GM21528 (cell line): ENCODE results near the gene PDE8A.

Experiments used
- ATAC-seq: cut with Tn5 transposase; IDR thresholded peaks from one replicate; pipeline ENCODE4 v1.9.1; 2021; ENCODE audit warnings: mild to moderate bottlenecking, moderate library complexity; ENCODE audit not compliant: unreplicated experiment, low FRiP score

PDE8A gene

DNA sequence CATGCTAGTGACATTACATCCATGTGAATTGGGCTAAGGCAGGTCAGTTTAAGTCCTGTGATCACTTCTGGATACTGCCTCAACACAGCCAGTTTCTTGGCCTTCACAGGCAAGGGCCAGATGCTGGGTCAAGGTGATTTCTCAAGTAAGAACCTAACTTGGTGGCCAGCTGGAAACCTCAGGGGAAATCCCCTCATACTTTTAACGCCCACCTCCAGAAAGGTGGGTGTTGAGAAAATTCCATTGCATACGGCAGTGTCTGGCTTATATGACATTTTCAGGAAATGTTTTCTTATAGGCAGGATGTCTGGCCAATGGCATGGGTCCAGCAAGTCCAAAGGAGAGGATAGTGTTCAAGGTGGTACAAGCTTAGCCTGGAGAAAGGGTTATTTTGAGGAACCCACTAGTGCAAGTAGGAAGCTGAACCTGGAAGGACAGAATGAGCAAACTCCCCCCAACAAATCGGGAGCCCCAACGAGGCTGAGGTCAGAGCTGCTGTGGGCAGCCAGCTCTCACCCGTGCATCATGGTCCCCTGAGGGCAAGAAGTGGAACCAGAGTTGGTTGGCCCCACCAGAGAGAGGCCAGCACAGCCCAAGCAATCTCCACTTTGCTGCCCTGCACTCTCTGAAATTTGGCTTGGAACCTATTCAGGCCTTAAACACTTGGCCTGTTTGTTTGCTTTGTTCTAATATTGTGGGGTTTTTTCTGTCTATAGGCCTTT is 135.4 kb downstream of the PDE8A start:
- ATAC-seq: no peak

DNA sequence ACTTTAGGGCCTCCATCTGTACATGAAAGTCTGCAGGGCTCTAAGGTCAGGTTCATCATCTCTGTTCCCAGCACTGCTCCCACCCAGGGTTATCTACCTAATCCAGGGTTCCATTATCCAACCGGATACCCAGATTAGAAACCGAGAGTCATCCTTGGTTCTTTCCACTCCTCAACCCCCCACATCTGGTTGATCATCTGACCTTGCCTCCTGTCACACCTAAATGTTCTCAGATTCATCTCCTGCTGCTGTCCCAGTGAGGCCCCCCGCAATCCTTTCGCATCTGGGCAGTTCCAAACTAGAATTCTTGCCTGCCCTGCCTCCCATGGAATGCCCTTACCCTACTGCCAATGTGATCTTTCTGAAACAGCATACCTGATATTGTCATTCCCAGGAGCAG is 136.5 kb downstream of the PDE8A start:
- no peak for ATAC-seq

DNA sequence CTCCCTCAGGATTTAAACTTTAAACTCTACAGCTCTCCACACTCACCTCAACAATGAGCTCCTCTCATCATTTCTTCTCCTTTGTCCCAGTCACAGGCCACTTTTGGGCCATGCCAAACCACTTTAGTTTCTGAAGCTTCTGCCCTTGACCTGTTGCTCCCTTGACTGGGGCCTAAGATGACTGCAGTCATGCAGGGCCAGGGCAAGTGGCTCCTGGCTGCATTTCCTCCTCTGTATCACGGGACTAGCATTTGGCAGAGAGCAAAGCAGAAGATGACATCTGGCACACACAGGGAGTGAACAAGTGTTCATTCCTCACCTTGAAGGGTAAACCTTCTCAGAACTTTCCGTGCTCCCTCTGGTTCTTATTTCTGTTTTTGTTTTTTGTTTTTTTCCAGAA is 136.9 kb downstream of the PDE8A start:
- ATAC-seq: no peak

DNA sequence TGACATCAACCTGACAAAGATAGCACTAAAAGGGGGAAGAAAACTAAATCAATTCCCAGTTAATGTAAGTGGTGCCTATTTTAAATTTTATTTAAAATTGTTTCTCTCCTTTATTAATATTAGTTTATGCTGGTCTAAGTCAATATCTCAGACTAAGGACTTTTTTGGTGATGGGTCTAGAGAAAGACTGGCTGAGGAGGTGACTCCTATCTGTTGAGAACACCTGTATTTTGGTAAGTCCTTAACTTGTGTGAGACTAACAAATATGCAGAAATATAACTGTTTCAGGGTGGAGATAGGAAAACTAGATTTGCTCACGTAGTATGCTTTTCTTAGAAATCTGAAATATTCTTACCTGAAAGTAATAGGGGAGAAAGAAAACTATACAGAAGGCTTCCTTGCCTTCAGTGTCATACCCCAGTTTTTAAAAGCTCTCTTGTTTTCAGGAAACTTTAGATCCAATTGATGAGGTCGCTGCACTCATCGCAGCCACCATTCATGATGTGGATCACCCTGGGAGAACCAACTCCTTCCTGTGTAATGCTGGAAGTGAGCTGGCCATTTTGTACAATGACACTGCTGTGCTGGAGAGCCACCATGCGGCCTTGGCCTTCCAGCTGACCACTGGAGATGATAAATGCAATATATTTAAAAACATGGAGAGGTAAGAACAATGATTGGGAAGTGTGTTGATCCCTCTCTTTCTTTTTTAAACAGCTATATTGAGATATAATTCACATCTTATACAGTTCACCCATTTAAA is 138.9 kb downstream of the PDE8A start:
- ATAC-seq: no peak

DNA sequence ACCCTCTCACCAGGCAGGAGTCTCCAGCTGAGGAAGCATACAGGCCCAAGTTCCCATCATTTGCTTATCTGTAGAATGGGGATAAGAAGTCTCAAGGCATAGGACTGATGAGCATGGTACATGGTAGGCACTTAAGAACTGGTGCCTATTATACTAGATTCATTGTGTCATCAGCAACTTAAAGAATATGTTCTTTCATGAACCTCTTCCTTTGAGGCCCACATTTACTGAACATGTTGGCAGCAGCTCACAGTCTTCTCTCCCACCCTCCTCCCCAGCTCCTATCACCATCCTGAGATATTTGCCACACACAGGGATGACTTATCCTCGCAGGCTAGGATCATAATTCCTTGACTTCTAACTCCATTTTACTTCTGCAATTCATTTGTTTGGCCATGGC is 142.5 kb downstream of the PDE8A start:
- ATAC-seq: no peak

DNA sequence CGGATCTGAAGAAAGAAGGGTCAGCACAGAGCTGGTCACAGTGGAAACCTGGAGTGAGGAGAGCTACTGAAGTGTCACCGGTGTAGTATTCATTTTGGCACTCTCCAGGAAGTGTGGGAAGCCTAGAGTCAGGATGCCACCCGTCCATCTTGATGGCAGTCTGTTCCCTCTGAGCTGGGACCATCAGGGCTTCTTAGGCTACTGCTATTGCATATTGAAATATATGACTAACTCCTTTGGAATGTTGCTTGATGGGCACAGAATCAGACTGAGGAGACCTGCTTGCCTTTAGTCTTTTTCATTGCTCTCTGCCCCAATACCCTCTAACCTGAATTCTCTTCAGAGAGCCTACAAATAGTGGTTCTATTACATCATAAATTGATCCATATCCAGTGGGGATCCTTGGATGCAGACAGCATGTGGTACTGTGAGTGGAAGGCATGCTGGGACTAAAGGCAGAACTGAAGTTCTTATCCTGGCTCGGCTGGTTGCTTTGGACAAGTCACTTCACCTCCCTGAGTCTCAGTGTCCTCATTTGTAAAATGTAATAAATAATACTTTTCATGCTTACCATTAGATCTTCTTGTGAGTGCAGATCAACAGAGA is 143.5 kb downstream of the PDE8A start:
- ATAC-seq: no peak

DNA sequence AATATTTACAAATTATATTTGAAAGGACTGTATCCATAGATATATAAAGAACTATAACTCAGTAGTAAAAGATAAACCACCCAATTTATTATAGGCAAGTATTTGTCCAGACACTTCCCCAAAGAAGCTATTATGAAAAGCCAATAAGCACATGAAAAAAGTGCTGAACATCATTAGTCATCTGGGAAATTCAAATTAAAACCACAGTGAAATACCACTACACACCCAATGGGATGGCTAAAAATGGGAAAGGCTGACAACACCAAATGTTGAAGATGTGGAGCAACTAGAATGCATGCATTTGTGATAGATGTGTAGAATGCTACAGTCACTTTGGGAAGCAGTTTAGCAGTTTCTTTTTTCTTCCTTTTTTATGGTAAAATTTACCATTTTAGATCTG is 147.0 kb downstream of the PDE8A start:
- ATAC-seq: no peak

DNA sequence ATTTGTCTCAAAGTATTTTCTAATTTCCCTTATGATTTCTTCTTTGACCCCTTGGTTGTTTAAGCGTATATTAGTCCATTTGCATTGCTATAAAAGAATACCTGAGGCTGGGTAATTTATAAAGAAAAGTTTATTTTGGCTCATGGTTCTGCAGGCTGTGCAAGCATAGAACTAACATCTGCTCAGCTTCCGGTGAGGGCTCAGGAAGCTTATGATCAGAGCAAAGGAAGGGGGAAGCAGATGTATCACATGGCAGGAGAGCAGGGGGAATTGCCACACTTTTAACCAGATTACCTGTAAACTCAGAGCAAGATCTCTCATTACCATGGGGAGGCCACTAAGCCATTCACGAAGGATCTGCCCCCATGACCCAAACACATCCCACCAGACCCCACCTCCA is 148.2 kb downstream of the PDE8A start:
- ATAC-seq: no peak

DNA sequence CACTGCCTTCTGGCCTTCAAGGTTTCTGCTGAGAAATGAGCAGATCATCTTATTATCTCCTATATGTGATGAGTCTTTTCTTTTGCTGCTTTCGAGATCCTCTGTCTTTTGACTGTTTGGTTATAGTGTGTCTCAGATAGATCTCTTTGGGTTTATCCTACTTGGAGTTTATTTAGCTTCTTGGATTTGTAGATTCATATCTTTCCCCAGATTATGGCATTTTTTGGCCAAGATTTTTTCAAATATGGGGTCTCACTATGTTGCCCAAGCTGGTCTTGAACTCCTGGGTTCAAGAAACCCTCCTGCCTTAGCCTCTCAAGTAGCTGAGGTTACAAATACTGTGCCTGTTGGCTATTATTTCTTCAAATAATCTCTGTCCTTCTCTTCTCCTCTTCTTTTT is 150.3 kb downstream of the PDE8A start:
- no peak for ATAC-seq

DNA sequence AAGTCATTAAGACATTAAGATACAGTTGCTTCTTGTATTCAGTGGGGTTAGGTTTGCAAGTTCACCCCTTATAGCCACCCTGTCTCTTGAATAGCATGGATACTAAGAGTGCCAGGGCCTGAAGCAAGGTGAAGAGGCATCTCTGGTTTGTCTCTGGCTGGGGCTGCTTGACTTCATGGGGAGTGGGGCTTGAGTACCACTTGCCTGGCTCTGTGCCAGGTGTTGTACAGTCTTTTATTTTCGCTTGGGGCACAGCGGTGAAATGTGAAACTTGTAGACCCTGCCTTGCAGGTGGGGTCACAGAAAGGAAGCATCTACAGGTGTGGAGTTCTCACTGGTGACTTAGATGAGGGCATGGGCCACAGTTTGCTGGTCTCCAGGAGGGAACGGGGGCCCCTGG is 152.1 kb downstream of the PDE8A start:
- ATAC-seq: no peak

DNA sequence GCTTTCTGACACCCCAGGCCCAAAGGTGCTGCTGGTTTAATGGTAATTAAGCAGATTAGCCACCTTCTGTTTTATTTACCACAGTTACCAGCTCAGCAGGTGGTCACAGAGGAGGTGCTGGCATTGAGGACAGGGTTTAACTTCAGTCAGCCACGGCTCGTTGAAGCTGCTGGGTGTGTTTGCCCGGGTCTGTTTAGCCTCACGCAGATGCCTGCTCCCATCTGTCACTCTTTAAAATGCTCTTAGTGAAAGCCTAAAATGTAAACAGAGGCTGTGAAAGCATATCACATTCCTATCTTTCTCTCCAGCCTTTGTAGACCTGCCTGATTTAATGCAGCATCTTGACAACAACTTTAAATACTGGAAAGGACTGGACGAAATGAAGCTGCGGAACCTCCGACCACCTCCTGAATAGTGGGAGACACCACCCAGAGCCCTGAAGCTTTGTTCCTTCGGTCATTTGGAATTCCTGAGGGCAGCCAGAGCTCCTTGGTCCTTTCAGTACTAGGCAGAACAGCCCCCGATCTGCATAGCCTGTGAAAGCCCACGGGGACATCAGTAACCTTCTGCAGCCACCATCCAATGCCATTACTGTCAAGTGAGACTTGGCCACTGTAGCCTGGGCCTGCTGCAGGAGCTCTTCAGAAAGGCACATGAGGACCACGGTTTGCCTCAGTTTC is 156.0 kb downstream of the PDE8A start:
- no peak for ATAC-seq

DNA sequence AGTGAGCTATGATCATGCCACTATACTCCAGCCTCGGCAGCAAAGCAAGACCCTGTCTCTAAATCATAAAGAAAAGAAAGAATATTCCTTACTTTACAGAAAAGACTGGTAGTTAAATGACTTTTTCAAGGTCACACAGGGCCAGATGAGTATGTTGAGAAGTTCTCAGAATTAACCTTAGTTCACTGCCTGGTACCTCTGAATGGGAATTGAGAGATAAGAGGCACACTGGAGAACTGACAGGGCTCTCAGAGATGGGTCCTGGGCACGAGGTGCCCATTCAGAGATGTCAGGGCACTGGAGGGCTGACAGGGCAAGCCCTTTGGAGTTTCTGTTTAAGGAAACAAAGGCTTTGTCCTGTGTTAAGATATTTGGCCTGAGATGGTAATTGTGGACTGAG is 157.7 kb downstream of the PDE8A start:
- ATAC-seq: no peak

DNA sequence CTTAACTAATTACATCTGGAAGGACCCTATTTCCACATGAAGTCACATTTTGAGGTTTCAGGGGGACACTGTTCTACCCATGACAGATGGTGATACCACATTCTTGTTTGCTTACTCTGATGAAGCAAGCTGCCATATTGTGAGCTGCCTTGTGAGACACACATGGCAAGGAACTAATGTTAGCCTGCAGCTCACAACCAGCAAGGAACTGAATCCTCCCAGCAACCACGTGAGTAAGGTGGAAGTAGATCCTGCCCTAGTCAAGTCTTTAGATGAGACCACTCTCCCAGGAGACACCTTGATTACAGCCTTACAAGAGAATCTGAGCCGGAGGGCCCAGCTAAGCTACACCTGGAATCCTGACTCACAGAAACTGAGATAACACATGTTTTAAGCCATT is 160.1 kb downstream of the PDE8A start:
- ATAC-seq: no peak

DNA sequence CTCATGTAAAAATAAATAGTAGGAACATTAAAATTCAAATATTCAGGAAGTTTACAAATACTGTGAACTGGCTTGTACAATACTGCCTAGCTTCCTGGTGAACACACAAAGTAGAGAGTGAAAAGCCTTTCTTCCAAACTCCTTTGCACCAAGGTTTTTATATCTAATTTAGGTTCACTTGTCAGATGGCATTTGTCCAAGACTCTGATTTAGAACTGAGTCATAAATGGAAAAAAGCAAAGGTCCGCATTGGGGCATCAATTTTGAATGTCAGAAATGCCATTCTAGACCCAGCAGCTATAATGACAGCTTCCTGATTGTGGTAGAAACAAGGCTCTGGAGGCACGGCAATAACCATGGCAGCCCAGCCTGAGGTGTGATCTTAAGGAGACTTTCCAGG is 160.7 kb downstream of the PDE8A start:
- no peak for ATAC-seq

DNA sequence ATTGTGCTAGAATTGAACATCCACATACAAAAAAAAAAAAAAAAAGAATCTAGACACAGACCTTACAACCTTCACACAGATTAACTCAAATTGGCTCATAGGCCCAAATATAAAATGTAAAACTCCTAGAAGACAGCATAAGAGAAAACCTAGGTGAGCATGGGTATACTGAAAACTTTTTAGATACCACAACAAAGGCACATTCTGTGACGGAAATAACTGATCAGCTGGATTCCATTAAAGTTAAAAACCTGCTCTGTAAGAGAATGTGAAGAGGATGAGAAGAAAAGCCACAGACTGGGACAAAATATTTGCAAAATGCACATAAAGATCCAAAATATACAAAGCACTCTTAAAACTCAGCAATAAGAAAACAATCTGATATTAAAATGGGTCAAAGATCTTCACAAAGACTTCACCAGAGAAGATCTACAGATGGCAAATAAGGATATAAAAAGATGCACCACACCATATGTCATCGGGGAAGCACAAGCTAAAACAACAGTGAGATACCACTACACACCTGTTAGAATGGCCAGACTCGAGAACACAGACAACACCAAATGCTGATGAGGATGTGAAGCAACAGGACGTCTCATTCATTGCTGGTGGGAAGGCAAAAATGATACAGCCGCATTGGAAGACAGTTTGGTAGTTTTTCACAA is 167.9 kb downstream of the PDE8A start:
- no peak for ATAC-seq

DNA sequence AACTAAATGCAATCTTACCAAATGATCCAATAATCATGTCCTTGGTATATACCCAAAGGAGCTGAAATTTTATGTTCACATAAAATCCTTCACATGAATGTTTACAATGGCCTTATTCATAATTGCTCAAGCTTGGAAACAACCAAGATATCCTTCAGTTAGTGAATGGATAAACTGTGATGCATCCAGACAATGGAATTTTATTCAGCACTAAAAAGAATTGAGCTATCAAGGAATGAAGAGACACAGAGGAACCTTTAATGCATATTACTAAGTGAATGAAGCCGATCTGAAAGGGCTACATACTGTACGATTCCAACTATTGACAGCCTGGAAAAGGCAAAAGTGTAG is 168.4 kb downstream of the PDE8A start:
- no peak for ATAC-seq

DNA sequence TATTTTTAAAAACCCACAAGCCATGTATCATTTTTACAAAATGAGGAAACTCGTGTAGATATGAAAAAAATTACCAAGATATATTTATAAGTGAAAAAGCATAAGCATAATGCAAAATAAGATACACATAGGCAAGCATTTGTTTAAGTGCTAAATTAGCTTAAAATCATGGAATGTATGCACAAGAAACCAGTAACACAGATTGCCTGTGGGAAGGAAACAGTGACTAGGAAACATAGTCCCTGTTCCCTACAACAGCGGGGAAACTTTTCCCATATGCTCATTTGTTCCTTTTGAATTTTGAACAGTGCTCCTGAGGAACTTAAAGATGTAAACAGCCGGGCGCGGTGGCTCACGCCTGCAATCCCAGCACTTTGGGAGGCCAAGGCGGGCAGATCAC is 169.5 kb downstream of the PDE8A start:
- ATAC-seq: no peak

DNA sequence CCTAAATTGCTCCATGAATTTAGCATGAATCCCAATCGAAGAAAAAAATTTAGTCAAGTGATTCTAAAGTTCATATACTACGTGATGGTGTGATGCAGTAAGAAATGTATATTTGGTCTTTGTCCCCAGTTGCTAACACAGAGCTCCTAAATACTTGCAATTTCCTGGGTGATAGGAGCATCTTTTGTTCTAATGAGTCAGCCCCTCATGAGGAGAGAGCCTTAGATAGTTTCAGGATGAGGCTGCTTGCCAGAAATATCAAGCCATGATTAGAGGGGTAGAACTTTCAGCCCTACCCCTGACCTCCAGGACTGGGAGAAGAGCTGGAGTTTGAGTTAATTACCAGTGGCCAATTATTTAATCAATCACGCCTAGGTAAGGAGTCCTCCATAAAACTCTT is 170.2 kb downstream of the PDE8A start:
- no peak for ATAC-seq

DNA sequence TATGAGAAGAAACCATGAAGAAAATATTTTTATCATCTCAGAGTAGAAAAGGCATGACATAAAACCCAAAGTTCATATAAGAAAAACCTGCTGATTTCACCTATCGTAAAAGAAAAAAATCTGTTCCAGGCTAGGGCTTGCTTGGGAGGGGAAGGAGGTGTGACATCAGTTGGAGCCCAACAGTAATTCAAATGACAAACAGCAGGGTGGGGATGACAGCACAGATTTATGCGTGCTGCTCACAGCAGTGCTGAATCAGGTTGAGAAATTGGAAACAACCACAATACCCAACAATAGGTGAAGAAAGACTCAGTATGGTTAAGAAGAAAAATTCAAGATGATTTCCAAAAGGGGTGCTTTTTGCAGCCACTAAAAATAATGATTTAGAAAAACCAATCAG is 172.4 kb downstream of the PDE8A start:
- ATAC-seq: no peak

DNA sequence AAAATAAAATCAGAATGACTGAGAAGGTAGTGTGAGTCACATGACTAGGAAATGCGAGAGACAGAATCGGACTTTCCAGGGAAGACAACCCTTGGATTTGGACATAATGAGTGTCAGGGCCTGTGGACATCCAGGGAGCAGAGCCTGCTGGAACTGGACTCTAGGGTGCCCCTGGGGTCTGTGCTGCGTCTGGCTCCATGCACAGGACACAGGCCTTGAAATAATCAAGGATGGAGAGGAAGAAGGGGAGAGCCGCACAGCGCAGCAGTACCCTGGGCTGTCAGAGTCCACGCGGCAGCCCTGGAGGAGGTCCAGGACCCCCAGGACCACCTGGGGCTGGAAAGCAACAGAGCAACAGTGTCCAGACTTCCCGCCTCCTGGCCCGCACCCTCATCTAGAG is 173.7 kb downstream of the PDE8A start:
- ATAC-seq: no peak

DNA sequence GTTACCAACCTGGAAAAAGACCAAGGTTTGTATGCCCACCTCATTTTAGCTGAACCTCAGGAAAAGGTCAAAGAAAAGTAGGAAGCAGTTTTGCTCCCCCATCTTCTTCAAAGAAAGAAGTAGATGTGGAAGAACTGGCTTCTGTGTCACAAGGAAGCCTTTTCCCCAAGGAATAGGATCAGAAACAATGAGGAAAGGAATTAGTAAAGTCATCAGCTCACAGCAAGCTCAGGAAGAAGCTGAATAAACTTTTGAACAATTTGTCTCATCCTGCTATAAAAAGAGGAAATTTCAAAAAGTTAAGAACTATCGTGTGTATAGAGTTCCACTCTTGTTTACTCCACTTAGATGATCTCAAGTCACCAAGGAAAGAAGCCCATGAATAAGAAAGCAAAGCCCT is 174.2 kb downstream of the PDE8A start:
- no peak for ATAC-seq
